Measurements from ENCODE around the gene SLC22A16. TPM values are rescaled to one million over a fixed set of nuclear protein-coding genes. Genes with fewer than 3 reads are reported as not detected.

The SLC22A16 gene
- total and polyA plus RNA-seq, 2 of the 13 experiments (the other 11 are each of a cell fraction or from before 2014, with no cell fraction given): 0.04 TPM; not detected in 1

- TF ChIP-seq TFE3 (CRISPR knock-in tag; IDR thresholded peaks at IDR 0.05) (no peak), POLR2A (IDR thresholded peaks at IDR 0.05; ENCODE audit: insufficient read depth in 1 of 2, low read depth in 2 of 2, low read length in 2 of 2) (no peak), KMT2A (CRISPR knock-in tag; IDR thresholded peaks at IDR 0.05) (no peak), MIER3 (CRISPR knock-in tag; IDR thresholded peaks at IDR 0.05; ENCODE audit: borderline replicate concordance) (no peak; the same call in 1 of the 2 replicates), ZNF331 (CRISPR knock-in tag; IDR thresholded peaks at IDR 0.05) (peak; percentile 65; the same call in 1 of the 2 replicates), LRRFIP1 (CRISPR knock-in tag; conservative IDR thresholded peaks at IDR 0.05) (no peak), SP140L (CRISPR knock-in tag; IDR thresholded peaks at IDR 0.05; ENCODE audit: borderline replicate concordance) (no peak), ZFX (CRISPR knock-in tag; IDR thresholded peaks at IDR 0.05; ENCODE audit: low read depth) (no peak), BCL6 (CRISPR knock-in tag; IDR thresholded peaks at IDR 0.05) (peak; percentile 68), ZSCAN25 (CRISPR knock-in tag; IDR thresholded peaks at IDR 0.05) (no peak), HNF1A (IDR thresholded peaks at IDR 0.05; ENCODE audit: low read depth) (0 out of 2 replicates have a peak, but pooled peaks have one; percentile 9), HNF1A (CRISPR knock-in tag; IDR thresholded peaks at IDR 0.05; ENCODE audit: borderline replicate concordance) (no peak), SRSF9 (IDR thresholded peaks at IDR 0.05; ENCODE audit: borderline replicate concordance, insufficient read depth, low read depth, low read length, poor library complexity, severe bottlenecking) (no peak), TFDP2 (CRISPR knock-in tag; IDR thresholded peaks at IDR 0.05) (no peak), TOE1 (CRISPR knock-in tag; IDR thresholded peaks at IDR 0.05) (no peak), CHD4 (IDR thresholded peaks at IDR 0.05; ENCODE audit: borderline replicate concordance, low read length) (peak; percentile 94), ZNF24 (IDR thresholded peaks at IDR 0.05) (0 out of 2 replicates have a peak, but pooled peaks have one; percentile 9), LCORL (IDR thresholded peaks at IDR 0.05) (no peak), LCORL (CRISPR knock-in tag; IDR thresholded peaks at IDR 0.05) (no peak), ZNF333 (CRISPR knock-in tag; IDR thresholded peaks at IDR 0.05; ENCODE audit: borderline replicate concordance) (no peak), HOXA9 (CRISPR knock-in tag; IDR thresholded peaks at IDR 0.05; ENCODE audit: borderline replicate concordance) (no peak), CCDC6 (CRISPR knock-in tag; IDR thresholded peaks at IDR 0.05) (no peak), ZNF10 (CRISPR knock-in tag; IDR thresholded peaks at IDR 0.05; ENCODE audit: borderline replicate concordance, low read depth) (no peak), MIXL1 (CRISPR knock-in tag; IDR thresholded peaks at IDR 0.05) (peak; percentile 54; the same call in 1 of the 2 replicates)
Measured at GRCh38 chr6:110385458-110385863, 91.0 kb downstream of the SLC22A16 start (continued).

Measured in HepG2 (cell line).